HG03342 (cell line): ENCODE data around the gene WDSUB1.
A peak's percentile ranks its signal among the peaks of the same experiment; 100 is the strongest.

Experiments used
- ATAC-seq: cut with Tn5 transposase; IDR thresholded peaks from one replicate; pipeline ENCODE4 v1.9.1; 2021; ENCODE audit warnings: mild to moderate bottlenecking, moderate library complexity; ENCODE audit not compliant: unreplicated experiment

Gene WDSUB1, protein sequence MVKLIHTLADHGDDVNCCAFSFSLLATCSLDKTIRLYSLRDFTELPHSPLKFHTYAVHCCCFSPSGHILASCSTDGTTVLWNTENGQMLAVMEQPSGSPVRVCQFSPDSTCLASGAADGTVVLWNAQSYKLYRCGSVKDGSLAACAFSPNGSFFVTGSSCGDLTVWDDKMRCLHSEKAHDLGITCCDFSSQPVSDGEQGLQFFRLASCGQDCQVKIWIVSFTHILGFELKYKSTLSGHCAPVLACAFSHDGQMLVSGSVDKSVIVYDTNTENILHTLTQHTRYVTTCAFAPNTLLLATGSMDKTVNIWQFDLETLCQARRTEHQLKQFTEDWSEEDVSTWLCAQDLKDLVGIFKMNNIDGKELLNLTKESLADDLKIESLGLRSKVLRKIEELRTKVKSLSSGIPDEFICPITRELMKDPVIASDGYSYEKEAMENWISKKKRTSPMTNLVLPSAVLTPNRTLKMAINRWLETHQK

GRCh38 chr2:159285929-159286708 is at the start of gene WDSUB1:
Gene WDSUB1, minus strand, starts transcription at chr2:159286703. Its CDS starts 3,634 bp downstream, at chr2:159283069.
- ATAC-seq: peak; percentile 36

DNA sequence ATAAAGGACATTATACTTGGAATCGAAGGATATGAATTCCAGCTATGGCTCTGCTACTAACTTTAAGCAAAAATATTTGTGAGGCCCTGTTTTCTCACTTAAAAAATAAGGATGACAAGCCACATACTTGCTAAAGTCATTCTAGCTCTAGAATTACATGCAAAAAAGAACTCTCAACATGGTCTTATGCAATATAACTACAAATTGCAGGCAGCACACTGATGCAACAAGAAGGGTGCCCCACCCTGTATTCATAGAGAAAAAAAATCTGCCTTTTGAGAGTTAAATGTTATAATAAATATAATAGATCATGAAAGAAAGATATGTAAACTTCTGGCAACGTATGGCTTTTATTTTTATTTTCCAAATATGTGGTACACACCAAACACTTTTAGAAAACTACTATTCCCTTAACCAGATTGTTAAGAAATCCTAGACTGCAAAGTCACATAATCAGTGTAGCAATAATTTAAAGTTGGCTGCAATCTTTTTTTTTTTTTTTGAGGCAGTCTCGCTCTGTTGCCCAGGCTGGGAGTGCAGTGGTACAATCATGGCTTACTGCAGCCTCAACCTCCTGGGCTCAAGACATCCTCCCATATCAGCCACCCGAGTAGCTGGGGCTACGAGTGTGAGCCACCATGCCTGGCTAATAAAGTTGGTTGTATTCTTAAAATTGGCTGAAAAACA is 40.2 kb upstream of the WDSUB1 start:
- no peak for ATAC-seq

- no peak for ATAC-seq
Measured at GRCh38 chr2:159322419-159322818, 35.9 kb upstream of the WDSUB1 start.

GRCh38 chr2:159317392-159318088 is 31.0 kb upstream of the WDSUB1 start:
- ATAC-seq: no peak

- ATAC-seq: no peak
Measured at GRCh38 chr2:159307942-159308341, 21.4 kb upstream of the WDSUB1 start.

- ATAC-seq: no peak
Measured at GRCh38 chr2:159300586-159300985, 14.1 kb upstream of the WDSUB1 start.

DNA sequence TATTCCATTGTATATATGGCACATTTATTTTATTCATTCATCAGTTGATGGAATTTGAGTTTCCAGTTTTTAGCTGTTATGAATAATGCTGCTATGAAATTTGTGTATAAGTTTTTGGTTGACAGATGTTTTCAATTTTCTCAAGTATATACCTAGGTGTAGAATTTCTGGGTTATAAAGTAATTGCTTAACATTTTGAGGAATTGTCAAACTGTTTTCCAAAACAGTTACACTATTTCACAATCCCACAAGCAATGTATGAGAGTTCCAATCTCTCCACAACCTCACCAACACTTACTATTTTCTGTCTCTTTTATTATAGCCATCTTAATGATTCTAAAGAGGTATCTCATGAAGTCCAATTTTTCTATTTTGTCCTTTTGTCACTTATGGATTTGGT is 12.5 kb upstream of the WDSUB1 start:
- ATAC-seq: no peak

DNA sequence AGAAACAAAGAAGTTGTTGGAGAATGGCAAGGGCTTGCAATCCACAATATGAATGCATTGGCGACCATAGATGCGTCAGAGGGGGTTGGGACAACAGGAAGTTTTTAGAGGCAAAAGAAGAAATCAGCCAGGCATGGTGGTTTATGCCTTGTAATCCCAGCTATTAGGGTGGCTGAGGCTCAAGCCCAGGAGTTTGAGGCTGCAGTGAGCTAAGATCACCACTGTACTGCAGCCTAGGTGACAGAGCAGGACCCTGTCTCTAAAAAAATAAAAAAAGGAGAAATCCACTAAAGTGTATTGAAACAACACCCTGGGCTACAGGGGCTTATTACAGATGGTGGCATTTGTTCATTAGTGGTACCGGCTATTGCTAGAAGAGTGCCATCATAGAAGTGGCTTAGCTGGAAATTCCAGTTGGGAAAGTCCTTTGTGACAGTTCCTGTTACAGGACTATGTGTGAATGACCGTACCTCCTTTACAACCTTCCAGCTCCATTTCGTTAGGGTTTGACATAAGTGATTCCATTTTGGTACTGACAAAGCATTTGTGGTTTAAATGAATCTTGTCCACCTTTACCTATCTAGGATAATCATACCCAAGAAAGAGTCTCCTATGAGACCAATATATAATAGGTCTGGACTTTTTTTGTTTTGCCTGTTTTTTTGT is 10.7 kb upstream of the WDSUB1 start:
- ATAC-seq: no peak

DNA sequence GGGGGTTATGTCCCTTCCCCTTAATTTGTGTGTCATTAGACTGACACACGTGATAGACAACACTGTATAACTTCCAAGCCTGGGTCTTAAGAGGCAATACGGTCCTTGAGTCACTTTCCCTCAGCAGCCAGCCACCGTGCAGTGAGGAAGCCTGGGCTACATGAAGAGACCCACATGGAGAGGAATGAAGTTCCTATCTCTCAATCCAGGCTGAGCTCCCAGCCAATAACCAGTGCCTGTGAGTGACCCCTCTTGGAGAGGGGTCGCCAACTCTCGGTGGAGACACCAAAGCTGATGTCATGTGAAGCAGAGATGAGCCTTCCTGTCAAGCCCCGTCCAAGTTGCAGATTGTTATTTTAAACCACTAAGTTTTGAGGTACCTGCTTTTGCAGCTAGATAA is 5.7 kb upstream of the WDSUB1 start:
- no peak for ATAC-seq

DNA sequence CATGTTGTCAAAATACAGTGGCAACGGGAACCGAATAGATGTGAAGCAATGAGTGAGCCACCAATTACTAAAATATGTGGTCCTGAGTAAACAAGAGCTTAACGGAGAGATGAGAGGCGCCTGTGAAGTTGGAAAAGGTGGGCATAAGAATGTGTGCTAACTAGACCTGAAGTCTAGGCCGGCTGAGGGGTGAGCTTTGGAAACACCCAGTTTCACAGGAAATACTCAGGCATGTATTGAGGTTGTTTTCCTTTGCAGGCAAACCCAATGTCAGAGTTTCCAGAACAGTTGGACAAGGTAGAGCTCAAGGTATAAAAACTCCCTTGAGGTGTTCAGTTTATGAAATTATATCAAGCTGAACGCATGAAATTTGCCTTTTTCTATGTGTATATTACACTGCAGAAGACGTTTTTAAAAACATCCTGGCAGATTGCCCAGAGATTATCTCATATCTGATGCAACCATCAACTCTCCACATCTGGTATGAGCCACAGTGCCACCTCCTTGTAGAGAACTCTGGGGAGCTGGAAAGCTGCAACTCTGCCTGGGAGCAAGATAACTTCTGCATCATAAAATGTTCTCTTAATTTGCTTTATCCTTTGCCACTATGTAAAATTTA is 3.9 kb upstream of the WDSUB1 start:
- ATAC-seq: no peak

DNA sequence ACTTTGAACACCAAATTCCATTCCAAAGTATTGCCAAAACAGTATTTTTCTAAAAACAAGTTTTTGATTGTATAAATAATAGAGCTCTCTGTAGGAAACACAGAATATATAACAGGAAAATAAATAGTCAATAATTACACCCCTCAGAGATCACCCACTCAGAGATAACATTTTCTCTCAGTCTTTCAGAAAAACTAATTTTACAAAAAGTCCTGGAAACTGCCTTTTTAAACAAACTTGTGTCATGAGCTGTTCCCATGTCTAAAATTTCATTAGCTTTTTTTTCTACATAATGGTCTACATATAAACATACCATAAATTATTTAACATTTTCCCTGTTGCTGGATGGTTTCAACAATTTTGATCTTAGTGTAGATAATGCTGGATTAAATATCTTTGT is 1.2 kb upstream of the WDSUB1 start:
- no peak for ATAC-seq

- peak; percentile 89 for ATAC-seq
Measured at GRCh38 chr2:159286709-159287441, 372 bp upstream of the WDSUB1 start.

DNA sequence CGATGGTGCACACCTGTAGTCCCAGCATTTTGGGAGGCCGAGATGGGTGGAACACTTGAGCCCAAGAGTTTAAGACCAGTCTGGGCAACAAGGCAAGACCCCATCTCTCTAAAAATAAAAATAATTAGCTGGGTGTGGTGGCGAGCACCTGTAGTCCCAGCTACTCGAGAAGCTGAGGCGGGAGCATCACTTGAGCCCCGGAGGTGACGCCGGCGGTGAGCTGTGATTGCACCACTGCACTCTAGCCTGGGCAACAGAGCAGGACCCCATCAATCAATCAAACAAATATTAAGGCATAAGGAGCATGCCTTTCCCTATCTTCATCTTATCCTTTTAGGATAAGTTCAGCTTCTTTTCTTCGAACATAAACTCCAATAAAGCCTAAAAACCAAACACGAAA is 1.1 kb downstream of the WDSUB1 start:
- ATAC-seq: no peak

- ATAC-seq: no peak
Measured at GRCh38 chr2:159283529-159283928, 3.0 kb downstream of the WDSUB1 start.

- no peak for ATAC-seq
Measured at GRCh38 chr2:159281002-159281401, 5.5 kb downstream of the WDSUB1 start.

DNA sequence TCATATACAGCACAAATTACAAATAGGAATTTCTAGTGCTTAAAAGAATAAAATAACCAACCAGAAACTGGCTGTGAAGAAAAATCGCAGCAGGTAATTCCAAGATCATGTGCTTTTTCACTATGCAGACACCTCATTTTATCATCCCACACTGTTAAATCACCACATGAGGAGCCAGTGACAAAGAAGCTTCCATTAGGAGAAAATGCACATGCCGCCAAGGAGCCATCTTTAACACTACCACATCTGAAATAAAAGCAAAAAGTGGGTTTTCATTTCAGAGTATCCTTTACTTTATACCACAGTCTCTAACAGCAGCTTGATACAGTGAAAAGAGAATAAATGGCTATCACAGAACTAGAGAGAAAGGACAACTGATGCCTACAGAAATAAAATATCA is 6.8 kb downstream of the WDSUB1 start:
- no peak for ATAC-seq

DNA sequence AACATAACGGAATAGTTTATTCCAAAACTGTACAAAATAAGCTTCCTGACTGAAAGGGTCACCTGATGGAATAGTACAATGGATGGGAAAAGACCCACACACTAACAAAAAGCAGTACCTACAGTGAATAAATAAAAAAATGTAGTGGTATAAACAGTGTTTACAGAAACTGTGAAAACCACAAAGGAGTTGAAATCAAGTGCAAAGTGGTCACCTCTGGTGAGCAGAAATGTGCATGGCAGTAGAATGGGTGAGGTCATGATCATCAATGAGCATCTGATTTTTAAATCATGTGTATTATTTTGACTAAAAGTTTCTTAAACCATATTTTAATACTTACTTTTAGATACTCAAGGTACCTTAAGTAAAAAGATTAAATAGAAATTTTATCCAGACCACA is 11.4 kb downstream of the WDSUB1 start:
- ATAC-seq: no peak

- ATAC-seq: no peak
Measured at GRCh38 chr2:159272156-159272555, 14.3 kb downstream of the WDSUB1 start.

DNA sequence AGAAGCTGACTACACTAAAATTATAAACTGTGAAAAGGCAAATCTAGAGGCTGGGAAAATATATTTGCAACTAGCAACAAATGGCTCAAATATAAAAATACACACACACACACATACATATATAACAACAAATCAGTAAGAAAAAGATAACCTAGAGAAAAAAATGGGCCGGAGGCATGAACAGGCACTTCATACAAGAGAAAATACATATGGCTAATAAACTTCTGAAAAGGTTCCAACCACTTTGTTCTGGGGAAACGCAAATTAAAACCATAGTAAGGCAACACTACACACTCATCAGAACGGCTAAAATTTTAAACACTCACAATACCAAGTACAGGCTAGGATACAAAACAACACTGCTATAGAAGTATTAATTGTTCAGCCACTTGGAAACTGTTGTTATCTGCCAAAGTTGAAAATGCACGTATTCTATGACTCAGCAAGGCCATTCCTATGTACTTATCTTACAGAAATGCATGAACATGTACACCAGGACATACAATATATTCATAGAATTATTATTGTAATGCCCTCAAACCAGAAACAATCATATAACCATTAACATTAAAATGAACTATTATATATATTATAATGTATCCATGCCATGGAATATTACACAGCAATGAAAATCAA is 15.6 kb downstream of the WDSUB1 start:
- ATAC-seq: no peak
